NCI-H82 (cell line): ENCODE measurements around the gene FGGY.

Source experiments
- DNase-seq: peaks from one replicate; lab custom pipeline; 2025; lab: John Stamatoyannopoulos, UW

The FGGY gene

GRCh38 chr1:59384443-59384842, 87.5 kb downstream of the FGGY start:
- no peak for DNase-seq

GRCh38 chr1:59388191-59388590, 91.3 kb downstream of the FGGY start:
- DNase-seq: no peak

- no peak for DNase-seq
These were observed 93.0 kb downstream of the FGGY start for GRCh38 chr1:59389847-59390246.

- DNase-seq: no peak
These were observed 93.4 kb downstream of the FGGY start for GRCh38 chr1:59390307-59390706.

GRCh38 chr1:59391212-59392179, 94.6 kb downstream of the FGGY start:
- DNase-seq: no peak

- DNase-seq: peak; percentile 77
These were observed 96.6 kb downstream of the FGGY start for GRCh38 chr1:59393211-59394180.

GRCh38 chr1:59394706-59395425, 98.0 kb downstream of the FGGY start:
- DNase-seq: no peak

GRCh38 chr1:59396387-59396786, 99.5 kb downstream of the FGGY start:
- DNase-seq: no peak

GRCh38 chr1:59397139-59397858, 100.4 kb downstream of the FGGY start:
- no peak for DNase-seq

GRCh38 chr1:59399642-59400041, 102.7 kb downstream of the FGGY start:
- no peak for DNase-seq

GRCh38 chr1:59401581-59401980, 104.7 kb downstream of the FGGY start:
- DNase-seq: no peak

- DNase-seq: peak; percentile 93
These were observed 107.9 kb downstream of the FGGY start for GRCh38 chr1:59404796-59405195.

- peak; percentile 51 for DNase-seq
These were observed 109.7 kb downstream of the FGGY start for GRCh38 chr1:59406437-59407164.

- peak; percentile 14 for DNase-seq
These were observed 111.8 kb downstream of the FGGY start for GRCh38 chr1:59408608-59409240.

- DNase-seq: no peak
These were observed 112.7 kb downstream of the FGGY start for GRCh38 chr1:59409549-59409948.

- DNase-seq: no peak
These were observed 113.1 kb downstream of the FGGY start for GRCh38 chr1:59409986-59410385.

- no peak for DNase-seq
These were observed 113.6 kb downstream of the FGGY start for GRCh38 chr1:59410457-59410856.

GRCh38 chr1:59411147-59411546, 114.3 kb downstream of the FGGY start:
- no peak for DNase-seq

- no peak for DNase-seq
These were observed 115.9 kb downstream of the FGGY start for GRCh38 chr1:59412718-59413326.

GRCh38 chr1:59413327-59413720, 116.4 kb downstream of the FGGY start:
- DNase-seq: no peak
